Fibroblast of villous mesenchyme (primary cell): Measurements from ENCODE around the gene TKTL1. TPM values are rescaled to one million over a fixed set of nuclear protein-coding genes. Genes with fewer than 3 reads are reported as not detected.
"Not testable (repeated sequence)": the region's sequence is repeated elsewhere in the genome, so short reads cannot be mapped to it uniquely, and the experiment has no call there.

Source experiments
- DNase-seq: peaks from one replicate; pipeline ENCODE4 v3.0.0-alpha.2; 2010; ENCODE audit warnings: low read depth
- H3K4me3 ChIP-seq: 2 replicates; pipeline ENCODE4 v1.5.1; 2011; ENCODE audit warnings: low read depth, mild to moderate bottlenecking, low read length
- CTCF ChIP-seq: IDR thresholded peaks from 2 replicates; pipeline ENCODE4 v1.5.1; 2012; ENCODE audit warnings: low read depth, mild to moderate bottlenecking, low read length; ENCODE audit not compliant: insufficient read depth
- total RNA-seq: library from RNA; depleted of rRNA; stranded (reverse); fragments of >200 nt; gene quantifications from 2 replicates; pipeline ENCODE4 v1.2.3, GENCODE V29; 2012

The TKTL1 gene
- total RNA-seq, 1 donor: not detected

- no peak for DNase-seq
- TF ChIP-seq CTCF: no peak
- H3K4me3 ChIP-seq: no peak overlapping the region
These were observed 1.1 kb downstream of the TKTL1 start for GRCh38 chrX:154296731-154297130.

GRCh38 chrX:154298312-154298711 lies 2.7 kb downstream of the TKTL1 start:
- no peak for TF ChIP-seq CTCF
- H3K4me3 ChIP-seq: no peak overlapping the region
- DNase-seq: no peak

- H3K4me3 ChIP-seq: no peak overlapping the region
- DNase-seq: no peak
- no peak for TF ChIP-seq CTCF
These were observed 5.2 kb downstream of the TKTL1 start for GRCh38 chrX:154300816-154301215.

- not testable (repeated sequence) for H3K4me3 ChIP-seq, DNase-seq
These were observed 7.4 kb downstream of the TKTL1 start for GRCh38 chrX:154302998-154303397.

GRCh38 chrX:154303476-154303875 lies 7.9 kb downstream of the TKTL1 start:
- TF ChIP-seq CTCF: no peak
- no peak overlapping the region for H3K4me3 ChIP-seq
- DNase-seq: no peak

GRCh38 chrX:154304846-154305245 lies 9.3 kb downstream of the TKTL1 start:
- no peak overlapping the region for H3K4me3 ChIP-seq
- no peak for TF ChIP-seq CTCF
- no peak for DNase-seq

- no peak for TF ChIP-seq CTCF
- no peak for DNase-seq
- no peak overlapping the region for H3K4me3 ChIP-seq
These were observed 10.1 kb downstream of the TKTL1 start for GRCh38 chrX:154305541-154306205.

- TF ChIP-seq CTCF: no peak
- H3K4me3 ChIP-seq: no peak overlapping the region
- DNase-seq: no peak
These were observed 11.6 kb downstream of the TKTL1 start for GRCh38 chrX:154307202-154307601.
